H4 (cell line): Measurements from ENCODE around the gene PSMC5. TPM values are rescaled to one million over a fixed set of nuclear protein-coding genes. Genes with fewer than 3 reads are reported as not detected.

Experiments
- DNase-seq: peaks from one replicate; pipeline ENCODE4 v3.0.0-alpha.2; 2015; ENCODE audit warnings: low spot score
- total RNA-seq: library from RNA; depleted of rRNA; stranded (reverse); fragments of >200 nt; shearing (Covaris generic); gene quantifications from 2 replicates; pipeline ENCODE4 v1.2.3, GENCODE V29; 2014

Gene PSMC5
- total RNA-seq, 1 experiment from 2014 or later: 71.7 TPM

DNA sequence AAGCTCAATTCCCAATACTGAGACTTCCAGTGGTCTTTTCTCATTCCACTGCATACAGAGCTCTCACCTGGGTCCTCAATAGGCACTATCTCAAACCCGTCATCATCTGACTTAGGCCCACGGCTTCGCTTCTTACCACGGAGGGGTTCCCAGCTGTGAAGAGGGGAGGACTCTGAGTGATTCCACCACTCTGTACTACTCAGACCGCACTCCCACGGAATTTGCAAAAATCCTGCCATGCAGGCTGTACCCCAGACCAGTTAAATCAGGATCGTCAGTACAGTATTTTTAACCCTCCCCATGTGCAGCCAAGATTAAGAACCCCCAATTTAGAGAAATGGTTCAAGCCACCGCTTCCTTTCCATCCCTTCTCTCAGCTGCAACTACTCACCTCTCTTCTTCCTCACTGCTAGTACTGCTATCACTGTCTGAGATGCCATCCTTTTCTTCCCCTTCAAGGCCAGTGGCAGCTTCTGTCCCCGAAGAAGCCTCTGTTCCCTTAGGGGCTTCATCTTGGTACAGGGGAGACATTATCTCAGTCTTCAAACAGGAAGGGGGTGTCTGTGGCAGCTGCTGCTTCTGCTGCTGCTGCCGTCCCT lies 6.2 kb upstream of the PSMC5 start:
- DNase-seq: no peak

DNA sequence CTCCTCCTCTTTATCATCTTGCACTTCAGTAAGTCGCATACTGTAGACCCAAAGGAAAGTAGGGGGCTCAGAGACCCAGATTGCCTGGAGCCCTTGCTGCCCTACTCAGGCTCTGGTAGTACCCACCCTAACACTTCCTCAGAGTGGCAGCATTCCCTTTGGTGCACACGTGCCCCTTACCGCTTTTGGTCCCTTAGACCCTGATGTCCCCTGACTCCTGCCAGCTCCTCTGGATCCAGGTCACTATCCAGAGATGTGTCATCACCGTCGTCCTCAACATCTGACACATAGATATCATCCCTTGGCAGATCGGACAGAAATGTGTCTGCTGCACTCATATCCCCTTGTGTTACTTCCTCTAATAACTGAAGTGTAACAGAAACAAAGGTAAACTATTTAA lies 5.4 kb upstream of the PSMC5 start:
- no peak for DNase-seq

DNA sequence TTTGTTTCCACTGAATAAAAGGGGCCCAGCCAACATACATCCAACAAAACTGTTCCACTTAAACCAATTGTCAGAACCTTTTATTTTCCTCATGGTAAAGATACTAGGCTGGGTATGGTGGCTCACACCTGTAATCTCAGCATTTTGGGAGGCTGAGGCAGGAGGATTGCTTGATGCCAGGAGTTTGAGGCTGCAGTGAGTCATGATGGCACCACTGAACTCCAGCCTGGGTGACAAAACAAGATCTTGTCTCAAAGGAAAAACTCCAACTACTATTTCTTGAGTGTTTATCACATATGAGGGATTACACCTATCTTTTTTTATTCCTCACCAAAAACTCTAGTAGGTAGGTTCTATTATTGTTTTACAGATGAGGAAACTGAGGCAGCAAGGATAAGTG lies 4.7 kb upstream of the PSMC5 start:
- no peak for DNase-seq

GRCh38 chr17:63823659-63824331 lies 3.4 kb upstream of the PSMC5 start:
- no peak for DNase-seq

- DNase-seq: no peak
Measured at GRCh38 chr17:63824362-63824761, 2.9 kb upstream of the PSMC5 start.

GRCh38 chr17:63826468-63827001 lies 696 bp upstream of the PSMC5 start:
- DNase-seq: no peak

- no peak for DNase-seq
Measured at GRCh38 chr17:63827801-63828221, 580 bp downstream of the PSMC5 start.

DNA sequence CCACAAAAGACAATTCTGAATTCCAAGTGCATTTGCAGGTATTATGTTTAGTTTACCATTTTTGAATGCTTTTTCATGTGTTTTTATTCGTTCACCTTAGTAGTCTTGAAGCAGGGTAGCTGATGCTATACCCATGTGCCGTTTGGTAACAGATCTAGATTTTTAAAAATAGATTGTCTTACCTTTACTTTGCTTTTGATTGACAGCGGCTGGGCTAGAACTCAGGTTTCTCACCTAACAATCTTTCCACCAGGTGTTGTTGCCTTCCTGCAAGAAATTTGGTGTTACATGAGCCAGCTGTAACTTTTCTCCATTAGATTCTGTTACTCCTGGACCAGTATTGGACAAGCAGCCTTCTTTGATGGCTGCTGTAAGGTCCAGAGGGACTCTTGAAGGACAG lies 1.7 kb downstream of the PSMC5 start:
- no peak for DNase-seq

DNA sequence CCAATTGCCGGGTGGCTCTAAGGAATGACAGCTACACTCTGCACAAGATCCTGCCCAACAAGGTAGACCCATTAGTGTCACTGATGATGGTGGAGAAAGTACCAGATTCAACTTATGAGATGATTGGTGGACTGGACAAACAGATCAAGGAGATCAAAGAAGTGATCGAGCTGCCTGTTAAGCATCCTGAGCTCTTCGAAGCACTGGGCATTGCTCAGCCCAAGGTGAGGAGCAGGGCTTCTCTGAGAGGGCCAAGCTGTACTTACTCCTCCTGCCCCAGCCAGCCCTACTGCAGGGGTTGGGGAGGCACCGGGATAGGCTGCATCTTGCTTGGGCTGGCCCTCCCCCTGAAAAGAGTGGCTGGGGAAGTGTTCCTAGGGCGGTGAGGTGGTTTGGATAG lies 3.0 kb downstream of the PSMC5 start:
- no peak for DNase-seq

GRCh38 chr17:63830904-63831491 lies 3.8 kb downstream of the PSMC5 start:
- DNase-seq: no peak

- no peak for DNase-seq
Measured at GRCh38 chr17:63831505-63831904, 4.3 kb downstream of the PSMC5 start.

- no peak for DNase-seq
Measured at GRCh38 chr17:63832014-63832413, 4.8 kb downstream of the PSMC5 start.

GRCh38 chr17:63832455-63832854 lies 5.2 kb downstream of the PSMC5 start:
- no peak for DNase-seq

- DNase-seq: no peak
Measured at GRCh38 chr17:63833026-63833740, 6.0 kb downstream of the PSMC5 start.

DNA sequence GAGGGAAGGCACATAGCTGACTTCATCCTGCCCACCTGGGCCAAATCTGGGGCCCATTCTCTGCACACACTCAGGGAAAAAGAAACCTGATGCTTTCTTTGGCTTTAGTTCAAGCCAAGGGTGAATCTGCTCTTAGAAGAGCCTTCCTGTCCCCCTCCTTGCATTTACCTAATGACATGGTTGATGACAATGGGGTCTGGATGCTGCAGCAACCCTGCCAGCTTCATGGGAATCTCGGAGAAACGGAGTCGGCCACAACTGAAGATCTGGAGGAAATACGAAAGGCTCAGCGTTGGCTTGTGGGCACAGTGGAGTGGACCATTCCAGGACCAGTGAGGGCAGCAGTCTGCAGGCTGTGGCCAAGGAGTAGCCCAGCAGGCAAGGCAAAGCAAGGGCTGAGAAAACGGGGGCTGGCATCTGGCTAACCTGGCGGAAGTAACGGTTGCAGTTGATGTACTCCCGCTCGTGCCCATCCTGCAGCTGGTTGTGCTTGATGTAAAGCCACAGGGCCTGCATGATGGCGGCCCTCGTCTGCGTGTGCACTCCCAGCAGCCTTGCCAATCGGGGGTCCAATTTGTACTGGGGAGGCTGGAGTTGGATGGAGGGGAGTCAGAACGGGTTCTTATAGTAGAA lies 6.6 kb downstream of the PSMC5 start:
- DNase-seq: no peak

DNA sequence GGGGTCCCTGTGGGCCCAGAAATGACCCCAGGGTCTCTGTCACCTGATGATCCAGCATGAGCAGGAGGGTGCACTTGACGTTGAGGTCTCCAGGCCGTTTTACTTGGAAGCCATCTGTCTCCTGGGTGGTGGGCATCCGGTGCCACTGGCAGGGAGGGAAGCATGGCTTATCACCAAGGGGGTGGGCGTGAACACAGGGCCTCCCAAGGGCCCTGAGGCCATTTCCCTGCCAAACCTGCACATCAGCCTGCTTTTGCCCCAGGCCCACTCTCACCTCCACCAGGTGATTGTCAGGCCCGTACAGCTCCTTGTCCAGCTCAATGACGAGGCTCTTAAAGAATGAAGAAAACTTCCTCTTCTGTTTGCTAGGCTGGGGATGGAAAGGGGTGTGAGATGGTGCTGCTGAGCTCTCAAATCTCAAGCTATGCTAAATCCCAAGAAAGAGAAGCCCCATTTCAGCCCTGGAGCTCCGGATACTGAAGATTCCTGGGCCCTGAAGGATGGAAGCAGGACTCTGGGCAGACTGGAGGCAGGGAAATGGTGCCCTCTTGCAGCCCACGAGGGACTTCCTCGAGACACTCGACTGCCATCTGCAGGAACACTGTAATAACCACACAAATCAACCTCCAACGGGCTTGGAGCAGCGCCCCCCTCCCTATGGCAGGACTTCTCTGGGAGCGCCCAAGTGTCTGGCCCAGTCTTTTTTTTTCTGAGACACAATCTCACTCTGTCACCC lies 7.4 kb downstream of the PSMC5 start:
- peak; percentile 94 for DNase-seq

DNA sequence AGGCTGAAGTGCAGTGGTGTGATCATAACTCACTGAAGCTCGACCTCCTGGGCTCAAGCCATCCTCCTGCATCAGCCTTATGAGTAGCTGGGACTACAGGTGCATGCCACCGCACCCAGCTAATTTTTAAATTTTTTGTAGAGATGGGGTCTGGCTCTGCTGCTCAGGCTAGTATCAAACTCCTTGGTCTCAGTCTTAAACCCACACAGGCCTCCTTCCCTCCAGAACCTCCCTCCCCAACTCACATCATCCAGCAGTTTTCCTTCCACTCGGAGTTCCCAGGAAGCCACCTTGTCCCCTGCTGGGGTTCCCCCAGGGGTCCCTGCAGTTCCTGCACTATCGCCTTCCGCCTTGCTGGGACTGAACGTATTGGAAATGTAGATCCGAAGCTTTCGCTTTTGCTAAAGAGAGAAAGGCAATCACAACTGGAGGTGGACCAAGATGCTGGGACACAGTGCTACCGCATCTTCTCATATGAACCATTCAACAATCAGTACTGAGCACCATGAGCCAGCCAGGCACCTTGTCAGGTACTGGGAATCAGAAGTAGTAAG lies 8.0 kb downstream of the PSMC5 start:
- DNase-seq: no peak

- no peak for DNase-seq
Measured at GRCh38 chr17:63836811-63837210, 9.6 kb downstream of the PSMC5 start.

GRCh38 chr17:63837480-63837879 lies 10.2 kb downstream of the PSMC5 start:
- no peak for DNase-seq

GRCh38 chr17:63837962-63838600 lies 10.8 kb downstream of the PSMC5 start:
- no peak for DNase-seq
